GM12878 (cell line): ENCODE data around the gene ATXN1. TPM values are rescaled to one million over a fixed set of nuclear protein-coding genes. Genes with fewer than 3 reads are reported as not detected.

ENCODE experiments used
- ATAC-seq: fragments of 200-7000 bp; cut with Tn5 transposase; 3 replicates; pipeline ENCODE4 v1.9.1; 2020; ENCODE audit warnings: mild to moderate bottlenecking, moderate library complexity
- BruUV-seq: library from RNA; stranded (reverse); fragments of 400-500 nt; replicated peaks from 2 replicates; lab custom pipeline; 2021; lab: Mats Ljungman, UMichigan
- CTCF ChIA-PET: fragments of 300-600 bp; sonication (Branson Sonifier 250); formaldehyde crosslinking; extraction: SDS; loops from one replicate; lab custom pipeline; 2021; ENCODE audit warnings: inconsistent platforms; lab: Yijun Ruan, JAX
- POLR2A ChIA-PET: fragments of 350-600 bp; formaldehyde crosslinking; extraction: SDS; loops from one replicate; lab custom pipeline; 2021; ENCODE audit warnings: inconsistent platforms; lab: Charles Lee
- RAD21 ChIA-PET: fragments of 300-600 bp; sonication (Branson Sonifier 250); formaldehyde crosslinking; loops from one replicate; lab custom pipeline; 2023; ENCODE audit warnings: antibody characterized with exemption; ENCODE audit not compliant: unreplicated experiment; lab: Charles Lee
- SMC1A ChIA-PET: fragments of 300-600 bp; sonication (Branson Sonifier 250); formaldehyde crosslinking; loops from one replicate; lab custom pipeline; 2023; ENCODE audit not compliant: unreplicated experiment, uncharacterized antibody; lab: Charles Lee
- DNase-seq: peaks from one replicate; pipeline ENCODE4 v3.0.0-alpha.2; 2011; ENCODE audit warnings: low read depth, low spot score
- FAIRE-seq: peaks from 3 replicates; lab custom pipeline; 2011; peaks lifted over from hg19 to GRCh38; lab: Jason Lieb, UNC
- H2AFZ ChIP-seq: 2 replicates; pipeline ENCODE4 v1.6.0; 2011; ENCODE audit warnings: low read depth, low read length, control low read depth; ENCODE audit not compliant: control insufficient read depth
- H3K27ac ChIP-seq: 2 replicates; pipeline ENCODE4 v1.5.1; 2011; ENCODE audit warnings: control low read depth; ENCODE audit not compliant: control insufficient read depth, insufficient read depth
- H3K27me3 ChIP-seq, 2 experiments: replicated peaks in 1 of 2; 2 replicates each; pipeline versions ENCODE4 v1.6.0 to v1.6.1; 2011; ENCODE audit warnings: low read length in 1 of 2; ENCODE audit not compliant: control insufficient read depth in 2 of 2, insufficient read depth in 2 of 2
- H3K36me3 ChIP-seq, 2 experiments: 2 replicates each; pipeline ENCODE4 v1.5.1; 2011; ENCODE audit warnings: low read length in 1 of 2; ENCODE audit not compliant: control insufficient read depth in 2 of 2, insufficient read depth in 2 of 2
- H3K4me1 ChIP-seq: 2 replicates; pipeline ENCODE4 v1.6.1; 2011; ENCODE audit warnings: mild to moderate bottlenecking, low read length, moderate library complexity, mixed read lengths; ENCODE audit not compliant: control insufficient read depth, insufficient read depth
- H3K4me2 ChIP-seq: 2 replicates; pipeline ENCODE4 v1.6.0; 2011; ENCODE audit warnings: control low read depth; ENCODE audit not compliant: control insufficient read depth, insufficient read depth
- H3K4me3 ChIP-seq: fragments of 200-600 bp; sonication (generic); 2 replicates; pipeline ENCODE4 v1.5.1; 2016
- H3K79me2 ChIP-seq: 2 replicates; pipeline ENCODE4 v1.6.0; 2011; ENCODE audit warnings: low read length; ENCODE audit not compliant: control insufficient read depth, insufficient read depth
- H3K9ac ChIP-seq: 2 replicates; pipeline ENCODE4 v1.8.0; 2011; ENCODE audit warnings: low read length, control low read depth, mixed read lengths; ENCODE audit not compliant: control insufficient read depth, insufficient read depth
- H3K9me3 ChIP-seq: replicated peaks from 3 replicates; pipeline ENCODE4 v1.5.1; 2011; ENCODE audit warnings: mild to moderate bottlenecking, low read length; ENCODE audit not compliant: control insufficient read depth, insufficient read depth
- H4K20me1 ChIP-seq: 2 replicates; pipeline ENCODE4 v1.6.0; 2011; ENCODE audit not compliant: control insufficient read depth, insufficient read depth
- ESRRA ChIP-seq: IDR thresholded peaks from 2 replicates; pipeline ENCODE4 v1.6.1; 2012; ENCODE audit warnings: mild to moderate bottlenecking, low read length, improper control_type of control experiment
- GABPA ChIP-seq: IDR thresholded peaks from 2 replicates; pipeline ENCODE4 v1.6.1; 2014; ENCODE audit warnings: antibody characterized with exemption, low read depth, mild to moderate bottlenecking, inconsistent platforms
- NR2C2 ChIP-seq: IDR thresholded peaks from 2 replicates; pipeline ENCODE4 v1.6.1; 2011; ENCODE audit warnings: borderline replicate concordance, low read depth; ENCODE audit not compliant: control insufficient read depth, insufficient read length
- RBBP5 ChIP-seq: fragments of 200-600 bp; sonication (generic); conservative IDR thresholded peaks from 2 replicates; pipeline ENCODE4 v1.6.1; 2016
- SMAD1 ChIP-seq: fragments of 450-650 bp; IDR thresholded peaks from 2 replicates; pipeline ENCODE4 v1.6.1; 2018; ENCODE audit warnings: mild to moderate bottlenecking, low read depth; ENCODE audit not compliant: partially characterized antibody
- SMC3 ChIP-seq: IDR thresholded peaks from 2 replicates; pipeline ENCODE4 v1.6.1; 2011; ENCODE audit warnings: low read length, improper control_type of control experiment, borderline replicate concordance
- SP1 ChIP-seq: IDR thresholded peaks from one replicate; pipeline ENCODE4 v1.6.1; 2011; ENCODE audit warnings: low read depth, low read length
- SREBF1 ChIP-seq: IDR thresholded peaks from 2 replicates; pipeline ENCODE4 v1.6.1; 2012; ENCODE audit warnings: mild to moderate bottlenecking, low read length
- SREBF2 ChIP-seq: IDR thresholded peaks from 2 replicates; pipeline ENCODE4 v1.6.1; 2012; ENCODE audit warnings: mild to moderate bottlenecking, low read length
- WGBS: methylation state at CpG from one replicate; pipeline ENCODE4 v1.1.6; 2016; ENCODE audit warnings: low lambda C conversion rate; ENCODE audit not compliant: insufficient replicate concordance, insufficient coverage; ENCODE audit errors: missing lambda C conversion rate; 5-methylcytosine and 5-hydroxymethylcytosine counted together
- in situ Hi-C: fragments of 300-500 bp; cut with MboI; formaldehyde crosslinking; loops from 9 replicates; pipeline ENCODE4 v1.14.3; 2018; ENCODE audit warnings: mixed read lengths
- intact Hi-C: fragments of 100-400 bp; cut with micrococcal nuclease; formaldehyde crosslinking; loops from one replicate; pipeline ENCODE4 v1.14.2; 2022; ENCODE audit not compliant: unreplicated experiment
- polyA plus RNA-seq, 11 experiments: library from polyadenylated mRNA; depleted of rRNA in 4 of 11; unstranded in 6 of 11; stranded (reverse) in 5 of 11; fragments of >200 nt; fragmentation: Nextera tagmentation in 4 of 11; fragmentation: Illumina TruSeq in 1 of 11; extraction: Ambion mirVana in 4 of 11; extraction: Trizol in 1 of 11; gene quantifications; 1 replicate in 1 of 11; 2 replicates in 10 of 11; pipeline versions ENCODE4 v1.2.1 to v1.2.3, GENCODE V29; 2011 to 2016; ENCODE audit warnings: inconsistent platforms in 2 of 11, missing spikeins in 2 of 11, low read depth in 1 of 11
- total RNA-seq, 4 experiments: library from RNA; depleted of rRNA in 3 of 4; stranded (reverse); fragments of >200 nt in 3 of 4; fragmentation: Illumina TruSeq in 1 of 4; extraction: Trizol in 1 of 4; gene quantifications; 2 replicates each; pipeline versions ENCODE4 v1.2.1 to v1.2.3, GENCODE V29; 2013 to 2021
- TF ChIP-seq, protein P1 (sequence below): IDR thresholded peaks from 2 replicates; pipeline ENCODE4 v1.6.1; 2011; ENCODE audit warnings: low read depth, low read length, improper control_type of control experiment, borderline replicate concordance
- TF ChIP-seq, protein P2 (sequence below): IDR thresholded peaks from 2 replicates; pipeline ENCODE4 v1.6.1; 2011; ENCODE audit warnings: borderline replicate concordance, low read depth, mild to moderate bottlenecking, moderate library complexity, low read length; ENCODE audit not compliant: insufficient read depth, poor library complexity, severe bottlenecking
- TF ChIP-seq, protein P3 (sequence below): fragments of 450-650 bp; formaldehyde crosslinking; IDR thresholded peaks from 2 replicates; pipeline ENCODE4 v1.4.0; 2022; ENCODE audit warnings: mild to moderate bottlenecking, moderate library complexity

The ATXN1 gene
- total and polyA plus RNA-seq, 10 of the 15 experiments (the other 5 are each of a cell fraction or from before 2014, with no cell fraction given): 12.2 to 51.2 (median 20.5) TPM

DNA sequence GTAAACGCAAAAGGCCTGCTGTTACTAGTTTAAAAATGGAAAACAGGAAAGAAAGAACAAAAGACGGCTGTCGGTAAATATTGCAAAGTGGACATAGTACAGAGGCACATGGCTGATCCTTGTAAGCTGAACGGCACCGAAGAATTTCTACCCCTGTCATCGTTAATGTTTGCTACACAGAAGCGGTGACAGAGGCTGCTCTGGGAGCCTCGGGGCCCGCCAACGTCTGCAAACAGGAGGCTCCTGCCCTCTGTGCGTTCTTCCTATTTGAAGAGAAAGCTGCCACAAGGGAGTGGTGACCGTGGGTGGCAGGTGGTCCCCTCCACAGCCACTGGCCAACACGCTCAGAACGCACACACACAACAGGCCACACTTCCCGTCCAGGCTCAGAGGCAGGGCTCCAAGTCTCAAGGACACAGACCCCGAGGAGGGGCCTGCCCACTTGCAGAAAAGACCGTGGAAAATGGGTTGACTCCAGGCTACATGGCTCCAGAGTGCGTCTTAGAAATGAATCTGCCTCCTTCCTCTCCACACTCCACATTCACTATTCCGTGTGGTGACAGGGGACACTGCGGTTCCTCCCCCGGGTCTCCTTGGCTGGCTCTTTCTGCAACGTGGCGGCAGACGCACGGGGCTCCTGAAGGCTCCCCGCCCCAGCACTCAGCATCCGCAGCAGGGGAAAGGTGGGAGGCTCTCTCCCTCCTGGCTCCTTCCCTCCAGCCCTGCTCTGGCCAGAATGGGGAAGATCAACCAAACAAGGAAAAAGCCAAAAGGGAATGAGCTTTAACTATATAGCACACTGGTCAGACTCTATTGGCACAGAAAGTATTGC is 458.3 kb downstream of the ATXN1 start:
- H3K27ac ChIP-seq: no peak overlapping the region
- no peak overlapping the region for H3K9ac ChIP-seq
- no peak overlapping the region for H3K4me3 ChIP-seq
- SMC1A ChIA-PET: no interaction called here
- H3K79me2 ChIP-seq: no peaks in the 10 kb centered on the region
- RAD21 ChIA-PET: no interaction called here
- no TSS peak for BruUV-seq
- H2AFZ ChIP-seq: no peak overlapping the region
- ATAC-seq (no peak), DNase-seq (no peak), FAIRE-seq (no peak)
- intact Hi-C loops (loop anchor here (10.0 kb wide), 1 partner anchor 462 kb away; the partner anchor contains the start of gene ATXN1), in situ Hi-C loops (no loop called here)
- no peaks in the 10 kb centered on the region for H3K9me3 ChIP-seq
- 93% methylated on average over 27 of the region's 27 CpGs for WGBS
- TF ChIP-seq RBBP5: no peak
- no peak for TF ChIP-seq GABPA
- TF ChIP-seq ESRRA: no peak
- TF ChIP-seq NR2C2: no peak
- no peak for TF ChIP-seq SP1
- no peak for TF ChIP-seq SREBF1
- TF ChIP-seq SREBF2: no peak
- TF ChIP-seq, protein P1, sequence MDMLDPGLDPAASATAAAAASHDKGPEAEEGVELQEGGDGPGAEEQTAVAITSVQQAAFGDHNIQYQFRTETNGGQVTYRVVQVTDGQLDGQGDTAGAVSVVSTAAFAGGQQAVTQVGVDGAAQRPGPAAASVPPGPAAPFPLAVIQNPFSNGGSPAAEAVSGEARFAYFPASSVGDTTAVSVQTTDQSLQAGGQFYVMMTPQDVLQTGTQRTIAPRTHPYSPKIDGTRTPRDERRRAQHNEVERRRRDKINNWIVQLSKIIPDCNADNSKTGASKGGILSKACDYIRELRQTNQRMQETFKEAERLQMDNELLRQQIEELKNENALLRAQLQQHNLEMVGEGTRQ: no peak
- TF ChIP-seq, protein P2, sequence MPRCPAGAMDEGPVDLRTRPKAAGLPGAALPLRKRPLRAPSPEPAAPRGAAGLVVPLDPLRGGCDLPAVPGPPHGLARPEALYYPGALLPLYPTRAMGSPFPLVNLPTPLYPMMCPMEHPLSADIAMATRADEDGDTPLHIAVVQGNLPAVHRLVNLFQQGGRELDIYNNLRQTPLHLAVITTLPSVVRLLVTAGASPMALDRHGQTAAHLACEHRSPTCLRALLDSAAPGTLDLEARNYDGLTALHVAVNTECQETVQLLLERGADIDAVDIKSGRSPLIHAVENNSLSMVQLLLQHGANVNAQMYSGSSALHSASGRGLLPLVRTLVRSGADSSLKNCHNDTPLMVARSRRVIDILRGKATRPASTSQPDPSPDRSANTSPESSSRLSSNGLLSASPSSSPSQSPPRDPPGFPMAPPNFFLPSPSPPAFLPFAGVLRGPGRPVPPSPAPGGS: no peak
- TF ChIP-seq SMAD1: no peak
- TF ChIP-seq, protein P3, sequence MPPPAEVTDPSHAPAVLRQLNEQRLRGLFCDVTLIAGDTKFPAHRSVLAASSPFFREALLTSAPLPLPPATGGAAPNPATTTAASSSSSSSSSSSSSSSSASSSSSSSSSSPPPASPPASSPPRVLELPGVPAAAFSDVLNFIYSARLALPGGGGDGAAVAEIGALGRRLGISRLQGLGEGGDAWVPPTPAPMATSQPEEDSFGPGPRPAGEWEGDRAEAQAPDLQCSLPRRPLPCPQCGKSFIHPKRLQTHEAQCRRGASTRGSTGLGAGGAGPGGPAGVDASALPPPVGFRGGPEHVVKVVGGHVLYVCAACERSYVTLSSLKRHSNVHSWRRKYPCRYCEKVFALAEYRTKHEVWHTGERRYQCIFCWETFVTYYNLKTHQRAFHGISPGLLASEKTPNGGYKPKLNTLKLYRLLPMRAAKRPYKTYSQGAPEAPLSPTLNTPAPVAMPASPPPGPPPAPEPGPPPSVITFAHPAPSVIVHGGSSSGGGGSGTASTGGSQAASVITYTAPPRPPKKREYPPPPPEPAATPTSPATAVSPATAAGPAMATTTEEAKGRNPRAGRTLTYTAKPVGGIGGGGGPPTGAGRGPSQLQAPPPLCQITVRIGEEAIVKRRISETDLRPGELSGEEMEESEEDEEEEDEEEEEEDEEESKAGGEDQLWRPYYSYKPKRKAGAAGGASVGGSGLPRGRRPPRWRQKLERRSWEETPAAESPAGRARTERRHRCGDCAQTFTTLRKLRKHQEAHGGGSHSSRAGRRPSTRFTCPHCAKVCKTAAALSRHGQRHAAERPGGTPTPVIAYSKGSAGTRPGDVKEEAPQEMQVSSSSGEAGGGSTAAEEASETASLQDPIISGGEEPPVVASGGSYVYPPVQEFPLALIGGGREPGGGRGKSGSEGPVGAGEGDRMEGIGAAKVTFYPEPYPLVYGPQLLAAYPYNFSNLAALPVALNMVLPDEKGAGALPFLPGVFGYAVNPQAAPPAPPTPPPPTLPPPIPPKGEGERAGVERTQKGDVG (CRISPR knock-in tag): no peak
- TF ChIP-seq SMC3: no peak
- no peaks in the 10 kb centered on the region for H4K20me1 ChIP-seq
- H3K36me3 ChIP-seq: peaks cover 0 to 9% of the 10 kb centered on the region in 2 experiments; a peak in 2 of 4 replicates
- no peak overlapping the region for H3K4me2 ChIP-seq
- POLR2A ChIA-PET: no interaction called here
- H3K4me1 ChIP-seq: peaks cover 32% of the 10 kb centered on the region
- CTCF ChIA-PET: interaction anchor here (0.7 to 5.4 kb wide), 3 partner anchors 16 to 465 kb away, joined by 3 to 71 read pairs (median 5); no protein-coding TSS in a partner anchor
- H3K27me3 ChIP-seq: no peaks in the 10 kb centered on the region
